Calu3 (cell line): ENCODE results near the gene GPR180. TPM values are rescaled to one million over a fixed set of nuclear protein-coding genes. Genes with fewer than 3 reads are reported as not detected.

Experiments
- BruUV-seq: library from RNA; stranded (reverse); fragments of 400-500 nt; replicated peaks from 2 replicates; lab custom pipeline; 2021; lab: Mats Ljungman, UMichigan
- CTCF ChIA-PET: fragments of 300-600 bp; sonication (Branson Sonifier 250); formaldehyde crosslinking; loops from one replicate; lab custom pipeline; 2022; ENCODE audit warnings: antibody characterized with exemption; lab: Charles Lee
- DNase-seq: peaks from one replicate; pipeline ENCODE4 v3.0.0; 2022
- H3K27ac Mint-ChIP-seq: one replicate; pipeline ENCODE4 v1.8.0; 2022; ENCODE audit warnings: mixed read lengths; ENCODE audit not compliant: unreplicated experiment
- H3K27me3 Mint-ChIP-seq: one replicate; pipeline ENCODE4 v1.8.0; 2022; ENCODE audit warnings: mixed read lengths; ENCODE audit not compliant: unreplicated experiment
- H3K36me3 Mint-ChIP-seq: one replicate; pipeline ENCODE4 v1.8.0; 2022; ENCODE audit warnings: mild to moderate bottlenecking, moderate library complexity, mixed read lengths; ENCODE audit not compliant: insufficient read depth, unreplicated experiment
- H3K4me1 Mint-ChIP-seq: one replicate; pipeline ENCODE4 v1.8.0; 2022; ENCODE audit warnings: mild to moderate bottlenecking, low read depth, mixed read lengths; ENCODE audit not compliant: unreplicated experiment
- H3K4me3 Mint-ChIP-seq: one replicate; pipeline ENCODE4 v1.8.0; 2022; ENCODE audit warnings: mild to moderate bottlenecking, low read depth, moderate library complexity, mixed read lengths; ENCODE audit not compliant: unreplicated experiment
- H3K9me3 Mint-ChIP-seq: one replicate; pipeline ENCODE4 v1.8.0; 2022; ENCODE audit warnings: low read depth, mixed read lengths; ENCODE audit not compliant: unreplicated experiment
- intact Hi-C: fragments of 100-400 bp; cut with micrococcal nuclease; formaldehyde crosslinking; loops from one replicate; pipeline ENCODE4 v1.10.0; 2022; ENCODE audit not compliant: unreplicated experiment
- total RNA-seq: library from RNA; stranded (reverse); gene quantifications from 2 replicates; pipeline ENCODE4 v1.2.3, GENCODE V29; 2022
- TF ChIP-seq, protein P1 (sequence below): fragments of 200-600 bp; IDR thresholded peaks from one replicate; pipeline ENCODE4 v1.8.0; 2022; ENCODE audit warnings: antibody characterized with exemption; ENCODE audit not compliant: unreplicated experiment

Gene GPR180
- total RNA-seq, 1 experiment from 2014 or later = 3.4 TPM

DNA sequence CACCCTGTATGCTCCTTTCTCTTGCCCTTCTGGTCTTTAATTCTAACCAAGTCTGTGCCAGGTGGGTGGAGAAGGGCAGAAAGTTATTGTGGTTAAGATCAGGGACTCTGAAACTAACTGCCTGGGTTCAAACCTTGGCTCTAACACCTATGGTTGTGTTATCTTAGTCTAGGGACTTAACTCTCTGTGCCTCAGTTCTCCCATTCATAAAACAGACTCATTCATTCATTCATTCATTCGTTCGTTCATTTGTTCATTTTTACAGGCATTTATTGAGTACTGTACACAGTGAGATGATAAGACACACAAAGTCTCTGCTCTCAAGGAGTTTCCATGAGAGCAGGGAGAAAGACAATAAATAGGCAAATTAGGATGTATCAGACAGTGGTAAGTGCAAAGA lies 80.6 kb downstream of the GPR180 start:
- intact Hi-C loops = no loop called here
- TF ChIP-seq, protein P1, sequence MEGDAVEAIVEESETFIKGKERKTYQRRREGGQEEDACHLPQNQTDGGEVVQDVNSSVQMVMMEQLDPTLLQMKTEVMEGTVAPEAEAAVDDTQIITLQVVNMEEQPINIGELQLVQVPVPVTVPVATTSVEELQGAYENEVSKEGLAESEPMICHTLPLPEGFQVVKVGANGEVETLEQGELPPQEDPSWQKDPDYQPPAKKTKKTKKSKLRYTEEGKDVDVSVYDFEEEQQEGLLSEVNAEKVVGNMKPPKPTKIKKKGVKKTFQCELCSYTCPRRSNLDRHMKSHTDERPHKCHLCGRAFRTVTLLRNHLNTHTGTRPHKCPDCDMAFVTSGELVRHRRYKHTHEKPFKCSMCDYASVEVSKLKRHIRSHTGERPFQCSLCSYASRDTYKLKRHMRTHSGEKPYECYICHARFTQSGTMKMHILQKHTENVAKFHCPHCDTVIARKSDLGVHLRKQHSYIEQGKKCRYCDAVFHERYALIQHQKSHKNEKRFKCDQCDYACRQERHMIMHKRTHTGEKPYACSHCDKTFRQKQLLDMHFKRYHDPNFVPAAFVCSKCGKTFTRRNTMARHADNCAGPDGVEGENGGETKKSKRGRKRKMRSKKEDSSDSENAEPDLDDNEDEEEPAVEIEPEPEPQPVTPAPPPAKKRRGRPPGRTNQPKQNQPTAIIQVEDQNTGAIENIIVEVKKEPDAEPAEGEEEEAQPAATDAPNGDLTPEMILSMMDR = no peak
- Mint-ChIP-seq H3K9me3 (no peaks in the 10 kb centered on the region), H3K27me3 (peaks cover 31% of the 10 kb centered on the region), H3K4me3 (no peak overlapping the region), H3K36me3 (no peaks in the 10 kb centered on the region), H3K4me1 (no peaks in the 10 kb centered on the region), H3K27ac (no peak overlapping the region)
- DNase-seq = no peak
- no TSS peak for BruUV-seq
- CTCF ChIA-PET = no interaction called here

DNA sequence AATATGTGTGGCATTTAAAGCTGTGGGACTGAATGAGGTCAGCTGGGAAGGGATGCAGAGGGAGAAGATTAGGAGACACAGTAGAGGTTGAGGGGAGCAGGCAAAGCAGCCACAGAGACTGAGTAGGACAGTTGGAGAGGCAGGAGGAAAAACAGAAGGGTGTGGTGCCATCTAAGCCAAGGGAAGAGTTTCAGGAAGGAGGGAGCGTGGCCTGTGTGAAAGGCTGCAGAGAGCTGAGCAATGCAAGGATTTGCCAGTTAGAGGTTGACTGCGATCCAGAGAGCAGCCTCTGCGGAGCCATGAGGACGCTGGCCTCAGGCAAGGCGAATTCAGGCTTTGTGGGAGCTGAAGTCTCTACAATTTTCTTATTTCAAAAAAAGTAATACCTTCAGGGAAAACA lies 81.8 kb downstream of the GPR180 start:
- Mint-ChIP-seq H3K4me1 (no peaks in the 10 kb centered on the region), H3K36me3 (no peaks in the 10 kb centered on the region), H3K9me3 (no peaks in the 10 kb centered on the region), H3K4me3 (no peak overlapping the region), H3K27ac (no peak overlapping the region), H3K27me3 (peaks cover 20% of the 10 kb centered on the region)
- CTCF ChIA-PET = no interaction called here
- intact Hi-C loops = no loop called here
- BruUV-seq = no TSS peak
- DNase-seq = no peak
- TF ChIP-seq, protein P1 = no peak

Other genes with a start within 250 kb of the GPR180 start
- gene DCT, start 122.2 kb upstream of the GPR180 start, total RNA-seq = not detected in 2 replicates
- 4.1 and 5.0 TPM in 2 replicates for gene TGDS, start 5.7 kb upstream of the GPR180 start, total RNA-seq
- gene SOX21, start 110.7 kb downstream of the GPR180 start, total RNA-seq = not detected in 2 replicates